Left lobe of liver (tissue), 2 donors: Measurements from ENCODE around the gene C11orf98. TPM values are rescaled to one million over a fixed set of nuclear protein-coding genes. Genes with fewer than 3 reads are reported as not detected.
"Not testable (repeated sequence)": the region's sequence is repeated elsewhere in the genome, so short reads cannot be mapped to it uniquely, and the experiment has no call there.

Experiments used
- ATAC-seq: fragments of 200-7000 bp; cut with Tn5 transposase; one replicate; pipeline ENCODE4 v1.9.1; 2020; ENCODE audit warnings: mild to moderate bottlenecking, moderate library complexity
- DNase-seq: peaks from one replicate; pipeline ENCODE4 v3.0.0-alpha.2; 2020; ENCODE audit warnings: low spot score
- total RNA-seq: library from RNA; stranded (reverse); gene quantifications from one replicate; pipeline ENCODE4 v1.2.1, GENCODE V29; 2021
- donor health status: DM: no; HTN: no; CAD: no; lungs with moderate emphysema.
- donor health status: DM: no; HTN: yes; CAD: no.

C11orf98 gene
- total RNA-seq, 1 donor from 2014 or later, result 30.4 TPM

- no peak for ATAC-seq
Measured at GRCh38 chr11:62654297-62654696, 10.7 kb downstream of the C11orf98 start.

DNA sequence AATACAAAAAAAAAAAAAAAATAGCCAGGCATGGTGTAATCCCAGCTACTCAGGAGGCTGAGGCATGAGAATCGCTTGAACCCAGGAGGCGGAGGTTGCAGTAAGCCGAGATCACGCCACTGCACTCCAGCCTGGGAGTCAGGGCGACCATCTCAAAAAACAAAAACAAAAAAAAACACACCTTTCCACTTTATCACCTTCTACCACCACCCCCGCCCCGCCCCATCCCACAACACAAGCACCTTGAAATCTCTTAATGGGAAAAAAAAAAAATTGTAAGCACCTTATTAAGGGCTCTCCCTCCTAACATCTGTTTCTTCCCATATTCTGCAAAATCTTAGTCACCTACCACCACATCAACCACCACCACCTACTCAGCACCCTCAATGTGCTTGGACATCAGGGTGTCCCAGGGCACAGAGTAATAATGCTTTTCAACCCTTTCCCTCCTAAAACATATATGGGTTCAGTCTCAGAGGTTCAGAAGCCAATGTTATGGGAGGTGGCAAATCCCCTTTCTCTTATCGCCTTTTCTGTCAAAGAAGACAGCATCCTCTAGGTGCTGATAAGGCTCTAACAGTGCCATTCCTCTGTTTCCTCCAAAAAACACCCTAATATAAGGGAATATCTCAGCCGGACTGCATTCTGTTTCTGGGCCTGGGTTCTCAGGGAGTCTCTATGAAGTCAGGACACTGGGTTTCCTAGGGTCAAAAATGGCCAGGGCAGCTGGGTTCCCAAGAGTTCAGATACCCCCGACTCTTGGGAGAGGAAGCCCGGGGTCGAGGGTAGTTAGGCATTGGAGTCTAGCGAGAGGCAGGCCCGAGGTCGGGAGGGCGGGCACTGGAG lies 12.6 kb downstream of the C11orf98 start:
- no peak for DNase-seq
- no peak for ATAC-seq

More at GRCh38 chr11:62654297-62654696, 10.7 kb downstream of the C11orf98 start:
- DNase-seq, result no peak

- not testable (repeated sequence) for DNase-seq, ATAC-seq
Measured at GRCh38 chr11:62650283-62650682, 14.7 kb downstream of the C11orf98 start.

DNA sequence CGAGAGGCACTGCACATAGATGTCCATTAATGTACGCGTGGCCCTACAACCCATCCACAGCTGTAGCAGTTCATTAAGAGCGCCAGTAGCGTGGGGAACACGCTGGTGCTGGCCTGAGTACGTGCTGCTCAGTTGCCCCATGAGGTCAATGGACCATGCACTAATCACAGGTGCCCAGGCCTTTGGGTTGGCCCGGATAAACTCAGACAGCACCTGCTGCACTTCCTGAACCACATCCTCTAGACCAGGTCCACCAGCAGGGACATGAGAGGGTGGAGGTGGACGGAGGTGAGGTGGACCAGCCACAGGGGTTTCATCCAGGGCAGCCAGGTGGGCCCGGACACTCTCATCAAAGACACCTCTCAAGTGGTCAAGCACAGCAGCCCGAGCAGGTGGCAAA lies 15.5 kb downstream of the C11orf98 start:
- no peak for DNase-seq
- ATAC-seq, result no peak

- no peak for ATAC-seq
- DNase-seq, result no peak
Measured at GRCh38 chr11:62648967-62649364, 16.0 kb downstream of the C11orf98 start.

DNA sequence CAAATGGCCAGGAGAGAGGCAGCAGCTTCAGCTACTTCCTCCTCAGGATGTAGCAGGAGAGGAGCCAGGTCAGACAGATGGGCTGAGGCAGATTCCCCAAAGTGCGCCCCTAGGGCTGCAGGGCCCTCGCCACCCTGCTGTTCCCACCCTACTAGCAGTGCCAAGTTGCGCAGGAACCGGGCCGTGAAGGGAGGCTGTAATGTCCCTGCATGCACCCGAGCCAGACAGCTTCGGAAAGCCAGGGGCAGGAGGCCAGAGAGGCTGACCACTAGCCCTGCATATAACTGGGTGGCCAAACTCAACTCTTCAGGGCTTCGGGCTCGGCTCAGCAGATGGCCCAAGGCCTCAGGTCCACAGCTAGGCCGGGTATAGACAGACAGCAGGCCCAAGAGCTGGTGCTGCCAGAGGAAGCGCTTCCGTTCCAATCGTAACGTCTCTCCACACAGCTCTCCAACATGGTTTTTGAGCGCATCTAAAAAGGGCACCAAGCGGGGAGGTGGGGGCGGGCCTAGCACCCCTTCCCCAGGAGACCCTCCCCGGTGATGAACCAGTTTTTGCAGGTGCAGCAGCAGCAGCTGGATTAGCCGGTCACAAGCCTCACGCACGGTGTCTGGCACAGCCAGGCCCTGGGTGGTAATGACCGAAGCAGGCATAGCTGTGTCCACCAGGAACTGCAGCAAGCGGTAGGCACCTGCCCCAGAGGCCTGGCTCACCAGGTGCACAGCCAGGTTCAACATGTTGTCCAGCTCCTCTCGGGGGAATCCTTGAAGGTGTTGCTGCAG lies 16.6 kb downstream of the C11orf98 start:
- no peak for ATAC-seq
- DNase-seq, result no peak

GRCh38 chr11:62647609-62648005 lies 17.4 kb downstream of the C11orf98 start:
- DNase-seq (no peak), ATAC-seq (no peak)

DNA sequence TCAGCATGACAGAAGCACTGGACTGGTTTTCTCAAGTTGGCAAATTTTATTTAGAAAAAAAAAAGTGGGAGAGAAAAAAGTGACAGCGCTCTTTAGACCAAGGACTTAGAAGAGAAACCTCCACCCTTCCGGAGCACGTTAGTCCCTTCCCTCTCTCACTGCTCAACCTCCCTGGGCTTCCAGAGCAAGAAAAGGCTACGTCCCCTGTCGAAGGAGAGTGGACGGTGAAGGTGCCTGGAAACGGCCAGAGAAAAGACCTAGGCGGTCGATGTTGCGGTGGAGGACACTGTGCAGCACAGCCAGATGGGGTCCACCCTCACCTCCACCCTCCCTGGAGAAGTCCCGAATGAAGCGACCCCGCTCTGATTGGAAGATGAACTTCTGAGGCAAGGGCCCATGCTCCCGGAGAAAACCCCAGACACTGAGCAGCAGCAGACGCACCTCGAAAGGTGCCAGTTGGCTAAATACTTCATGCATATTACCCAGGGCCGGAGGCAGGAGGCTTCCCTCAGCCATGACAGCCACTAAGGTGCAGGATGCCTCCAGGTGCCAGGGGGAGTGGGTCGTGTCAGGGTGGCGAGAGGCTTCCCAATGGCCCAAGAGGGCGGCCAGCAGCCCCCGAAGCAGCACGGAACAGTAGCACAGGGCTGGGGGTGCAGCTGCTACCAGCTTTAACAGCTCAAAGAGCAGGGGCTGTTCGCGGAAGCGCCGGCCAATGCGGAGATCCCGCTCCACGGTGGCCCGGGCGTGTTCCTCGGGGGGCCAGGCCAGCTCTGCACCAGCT lies 18.0 kb downstream of the C11orf98 start:
- DNase-seq, result no peak
- ATAC-seq, result peak; percentile 10

- peak; percentile 99 for DNase-seq
- ATAC-seq, result peak; percentile 93
Measured at GRCh38 chr11:62645946-62646824, 18.8 kb downstream of the C11orf98 start, which contains the start of gene GANAB. TSS of gene GANAB (minus strand) at chr11:62646613. CDS start at chr11:62646599, 14 bp downstream.

DNA sequence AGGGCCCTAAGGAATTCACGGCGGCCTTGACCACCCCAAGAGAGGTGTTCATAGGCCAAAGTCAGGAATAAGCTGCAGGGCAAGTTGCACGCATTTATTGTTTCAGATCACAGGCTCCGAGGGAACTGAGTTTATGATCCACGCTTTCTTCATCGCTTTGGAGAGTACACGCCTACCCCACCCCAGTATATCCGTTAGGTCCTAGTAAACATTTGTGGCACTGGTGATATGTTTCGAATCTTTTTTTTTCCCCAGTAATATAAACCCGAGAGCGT lies 19.4 kb downstream of the C11orf98 start:
- ATAC-seq, result no peak

DNA sequence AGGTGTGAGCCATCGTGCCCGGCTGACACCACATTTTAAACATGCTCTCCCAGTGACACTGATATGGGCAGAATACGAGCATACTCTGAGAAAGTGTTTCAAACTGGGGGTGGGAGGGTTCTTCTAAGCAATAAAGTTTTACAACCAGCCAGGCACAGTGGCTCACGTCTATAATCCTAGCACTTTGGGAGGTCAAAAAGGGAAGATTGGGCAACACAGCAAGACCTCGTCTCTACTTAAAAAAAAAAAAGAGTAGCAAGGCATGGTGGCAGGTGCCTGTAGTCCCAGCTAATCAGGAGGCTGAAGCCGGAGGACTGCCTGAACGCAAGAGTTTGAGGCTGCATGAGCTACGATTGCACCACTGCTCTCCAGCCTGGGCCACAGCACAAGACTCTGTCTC lies 20.8 kb downstream of the C11orf98 start:
- ATAC-seq, result no peak
- DNase-seq, result no peak

More for the DNA sequence above, 19.4 kb downstream of the C11orf98 start:
- DNase-seq, result no peak

DNA sequence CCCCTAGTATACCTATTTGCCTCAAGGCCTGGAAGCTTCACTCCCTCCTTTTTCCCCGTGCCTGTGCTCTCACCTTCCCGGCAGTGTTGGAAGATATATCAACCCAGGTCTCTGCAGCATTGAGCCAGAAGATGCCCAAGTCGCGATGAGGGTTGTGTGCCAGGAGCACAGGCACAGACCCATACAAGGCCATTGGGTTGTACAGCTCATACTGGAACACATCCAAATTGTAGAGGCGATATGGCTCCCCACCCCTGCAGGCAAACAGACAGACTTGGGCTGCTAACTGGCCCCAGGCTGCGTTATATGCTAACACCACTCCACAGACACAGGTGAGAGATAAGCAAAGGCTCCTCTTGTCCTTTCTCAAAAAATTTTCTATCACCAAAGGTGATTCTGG lies 32.5 kb downstream of the C11orf98 start:
- ATAC-seq (no peak), DNase-seq (no peak)

- ATAC-seq (peak; percentile 31), DNase-seq (no peak)
Measured at GRCh38 chr11:62627713-62628112, 37.3 kb downstream of the C11orf98 start.

GRCh38 chr11:62622476-62623089 lies 42.4 kb downstream of the C11orf98 start:
- ATAC-seq (no peak), DNase-seq (no peak)

DNA sequence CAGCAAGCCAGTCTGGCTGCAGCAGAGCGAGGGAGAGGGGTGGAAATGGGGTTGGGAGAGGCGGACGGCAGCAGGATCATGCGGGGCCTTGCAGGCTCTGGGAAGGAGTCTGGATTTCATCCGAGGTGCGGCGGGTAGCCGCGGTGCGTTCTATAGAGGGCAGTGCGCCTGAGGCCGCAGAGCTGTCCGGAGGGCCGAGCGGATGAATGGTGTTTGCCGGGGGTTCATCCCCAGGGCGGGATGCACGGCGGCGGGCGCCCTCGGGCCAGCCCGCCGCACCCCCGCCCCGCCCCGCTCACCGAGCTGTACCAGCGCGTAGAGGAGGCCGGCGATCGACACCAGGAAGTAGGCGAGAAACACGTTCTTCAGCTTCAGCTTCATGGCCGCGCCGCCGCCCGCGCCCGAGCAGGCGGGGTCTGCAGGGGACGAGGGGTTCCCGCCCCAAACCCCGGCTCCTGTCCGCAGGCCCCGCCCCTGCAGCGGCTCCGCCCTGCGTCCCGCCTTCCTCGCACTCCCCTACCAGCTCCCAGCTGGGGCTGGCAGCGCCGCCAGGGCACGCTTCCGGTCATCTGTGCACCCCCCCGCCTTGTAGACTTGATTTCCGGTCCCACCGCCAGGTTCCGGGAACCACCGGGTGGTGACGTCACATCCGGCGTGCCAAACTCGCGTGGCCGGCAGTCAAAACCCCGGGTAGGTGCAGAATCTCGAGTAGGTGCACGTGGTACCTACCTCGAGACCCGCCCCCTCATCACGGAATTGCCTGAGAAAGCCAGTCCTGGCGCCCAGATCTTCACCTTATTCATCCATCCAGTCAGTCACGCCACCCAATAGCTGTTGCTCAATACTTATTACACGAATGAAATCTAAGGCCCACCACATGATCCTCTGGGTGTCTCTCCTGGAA lies 43.2 kb downstream of the C11orf98 start, which contains the start of gene B3GAT3:
Gene B3GAT3 (minus strand): TSS at position 420 of the 904 bp plus-strand sequence. CDS start 39 bp downstream, at position 381.
- ATAC-seq, result peak; percentile 98

GRCh38 chr11:62621027-62621566 lies 43.9 kb downstream of the C11orf98 start:
- no peak for ATAC-seq
- DNase-seq, result no peak

More for the DNA sequence above, 43.2 kb downstream of the C11orf98 start, which contains the start of gene B3GAT3:
- peak; percentile 99 for DNase-seq

GRCh38 chr11:62616957-62617356 lies 48.1 kb downstream of the C11orf98 start:
- not testable (repeated sequence) for ATAC-seq, DNase-seq

- ATAC-seq, result no peak
- DNase-seq, result no peak
Measured at GRCh38 chr11:62615521-62615920, 49.5 kb downstream of the C11orf98 start.
